GM20000 (cell line): Measurements from ENCODE around the gene GPR146.
A peak's percentile ranks its signal among the peaks of the same experiment; 100 is the strongest.
"Not testable (repeated sequence)": the region's sequence is repeated elsewhere in the genome, so short reads cannot be mapped to it uniquely, and the experiment has no call there.

Experiments used
- DNase-seq: peaks from one replicate; pipeline ENCODE4 v3.0.0; 2012; ENCODE audit warnings: low spot score
- TF ChIP-seq, protein P1 (sequence below): IDR thresholded peaks from 2 replicates; pipeline ENCODE4 v1.5.1; 2012; ENCODE audit warnings: mild to moderate bottlenecking, control low read depth; ENCODE audit errors: extremely low read depth, missing control alignments

Gene GPR146

DNA sequence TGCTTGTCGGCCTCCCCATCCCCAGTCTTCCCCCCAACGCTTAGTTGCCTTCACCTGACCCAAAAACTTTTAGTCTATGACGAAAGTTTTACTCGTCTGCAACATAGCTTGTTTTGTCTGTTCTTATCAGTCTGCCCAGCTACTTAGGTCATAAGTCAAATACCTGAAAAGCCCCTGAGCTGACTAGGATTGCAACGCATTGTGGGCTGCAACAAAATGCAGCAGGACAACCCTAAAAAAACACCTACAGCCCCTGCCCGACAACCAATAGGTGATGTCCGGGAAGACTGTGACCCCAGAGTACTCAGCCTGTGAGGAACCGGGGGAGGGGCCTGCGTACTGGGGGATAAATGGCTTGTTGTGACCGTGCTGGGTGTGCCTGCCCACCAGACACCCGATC is 24.3 kb downstream of the GPR146 start:
- TF ChIP-seq, protein P1, sequence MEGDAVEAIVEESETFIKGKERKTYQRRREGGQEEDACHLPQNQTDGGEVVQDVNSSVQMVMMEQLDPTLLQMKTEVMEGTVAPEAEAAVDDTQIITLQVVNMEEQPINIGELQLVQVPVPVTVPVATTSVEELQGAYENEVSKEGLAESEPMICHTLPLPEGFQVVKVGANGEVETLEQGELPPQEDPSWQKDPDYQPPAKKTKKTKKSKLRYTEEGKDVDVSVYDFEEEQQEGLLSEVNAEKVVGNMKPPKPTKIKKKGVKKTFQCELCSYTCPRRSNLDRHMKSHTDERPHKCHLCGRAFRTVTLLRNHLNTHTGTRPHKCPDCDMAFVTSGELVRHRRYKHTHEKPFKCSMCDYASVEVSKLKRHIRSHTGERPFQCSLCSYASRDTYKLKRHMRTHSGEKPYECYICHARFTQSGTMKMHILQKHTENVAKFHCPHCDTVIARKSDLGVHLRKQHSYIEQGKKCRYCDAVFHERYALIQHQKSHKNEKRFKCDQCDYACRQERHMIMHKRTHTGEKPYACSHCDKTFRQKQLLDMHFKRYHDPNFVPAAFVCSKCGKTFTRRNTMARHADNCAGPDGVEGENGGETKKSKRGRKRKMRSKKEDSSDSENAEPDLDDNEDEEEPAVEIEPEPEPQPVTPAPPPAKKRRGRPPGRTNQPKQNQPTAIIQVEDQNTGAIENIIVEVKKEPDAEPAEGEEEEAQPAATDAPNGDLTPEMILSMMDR = no peak
- no peak for DNase-seq

DNA sequence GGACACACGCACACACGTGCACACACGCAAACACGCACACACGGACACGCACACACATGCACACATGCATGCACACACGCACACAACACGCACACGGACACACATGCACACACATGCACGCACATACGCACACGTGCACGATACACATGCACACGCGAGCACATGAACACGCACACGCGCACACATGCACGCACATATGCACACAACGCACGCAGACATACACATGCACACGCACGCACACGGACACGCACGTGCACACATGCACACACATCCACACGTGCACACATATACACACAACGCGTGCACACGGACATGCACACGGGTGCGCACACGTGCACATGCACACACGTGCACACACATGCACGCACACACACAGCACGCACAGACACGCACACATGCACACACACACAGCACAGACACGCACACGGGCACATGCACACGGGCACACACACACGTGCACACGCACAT is 26.2 kb downstream of the GPR146 start:
- TF ChIP-seq, protein P1 = no peak
- no peak for DNase-seq

DNA sequence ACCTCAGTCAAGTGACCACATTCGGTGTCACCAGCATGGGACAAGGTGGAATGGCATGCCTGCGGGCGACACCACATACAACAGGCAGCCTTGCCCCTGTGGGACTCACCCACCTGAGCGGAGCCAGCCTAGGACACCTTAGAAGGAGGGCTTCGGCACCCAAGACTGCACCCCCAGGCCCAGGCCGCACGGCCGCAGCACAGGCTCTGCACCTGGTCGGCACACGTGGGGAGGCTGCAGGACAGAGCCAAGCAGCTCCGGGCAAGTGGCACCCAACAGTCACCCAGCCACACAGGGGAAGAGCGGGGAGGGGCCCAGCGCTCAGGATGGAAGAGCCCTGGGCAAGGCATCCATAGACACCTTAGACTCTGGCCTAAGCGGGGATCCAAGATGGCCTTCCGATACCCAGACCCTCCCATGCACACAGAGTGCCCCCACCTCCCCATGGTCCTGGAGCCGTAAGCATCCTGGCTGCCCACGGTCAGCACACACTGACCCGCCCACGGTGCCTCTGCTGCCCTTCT is 27.4 kb downstream of the GPR146 start:
- TF ChIP-seq, protein P1 = no peak
- DNase-seq = no peak

DNA sequence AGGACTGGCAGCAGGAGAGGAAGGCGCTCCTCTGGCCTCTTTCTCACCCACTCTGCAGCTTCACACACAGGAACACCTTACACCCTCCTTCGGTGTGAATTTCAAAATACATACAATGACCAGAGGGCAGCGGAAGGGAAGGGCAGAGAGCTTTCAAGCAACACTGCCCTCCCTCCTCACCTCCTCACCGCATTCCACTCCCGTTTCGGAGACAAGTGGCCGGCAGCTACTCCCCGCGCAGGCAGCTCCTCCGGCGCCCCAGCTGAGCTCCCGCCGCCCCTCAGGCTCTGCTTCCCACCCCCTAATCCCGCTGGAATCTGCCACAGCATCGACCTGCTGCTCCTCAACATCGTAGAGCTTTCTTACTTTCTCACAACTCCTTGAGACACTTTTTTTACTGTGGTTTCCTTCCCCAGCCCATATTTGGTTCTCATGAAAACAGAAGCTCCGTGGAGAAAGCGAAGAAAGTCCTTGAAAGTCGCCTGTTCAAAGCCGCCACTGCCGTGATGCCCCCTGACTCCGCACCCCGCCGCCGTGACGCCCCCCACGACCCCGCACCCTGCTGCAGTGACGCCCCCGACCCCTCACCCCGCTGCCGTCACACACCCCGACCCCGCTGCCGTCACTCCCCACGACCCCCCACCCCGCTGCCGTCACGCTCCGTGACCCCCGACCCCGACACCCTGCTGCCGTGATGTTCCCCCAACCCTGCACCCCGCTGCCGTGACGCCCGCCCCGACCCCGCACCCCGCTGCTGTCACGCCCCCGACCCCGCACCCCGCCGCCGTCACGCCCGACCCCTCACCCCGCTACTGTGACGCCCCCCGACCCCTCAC is 29.0 kb downstream of the GPR146 start:
- peak; percentile 66 for DNase-seq
- TF ChIP-seq, protein P1 = no peak

DNA sequence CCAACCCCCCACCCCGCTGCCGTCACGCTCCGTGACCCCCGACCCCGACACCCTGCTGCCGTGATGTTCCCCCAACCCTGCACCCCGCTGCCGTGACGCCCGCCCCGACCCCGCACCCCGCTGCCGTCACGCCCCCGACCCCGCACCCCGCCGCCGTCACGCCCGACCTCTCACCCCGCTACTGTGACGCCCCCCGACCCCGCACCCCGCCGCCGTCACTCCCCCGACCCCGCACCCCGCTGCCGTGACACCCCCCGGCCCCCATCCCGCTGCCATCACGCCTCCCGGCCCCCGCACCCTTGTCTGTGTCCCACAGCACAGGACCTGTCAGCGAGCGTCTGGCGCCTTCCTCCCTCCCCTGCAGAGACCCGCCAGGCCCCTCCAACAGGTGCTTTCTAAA is 29.7 kb downstream of the GPR146 start:
- not testable (repeated sequence) for DNase-seq

DNA sequence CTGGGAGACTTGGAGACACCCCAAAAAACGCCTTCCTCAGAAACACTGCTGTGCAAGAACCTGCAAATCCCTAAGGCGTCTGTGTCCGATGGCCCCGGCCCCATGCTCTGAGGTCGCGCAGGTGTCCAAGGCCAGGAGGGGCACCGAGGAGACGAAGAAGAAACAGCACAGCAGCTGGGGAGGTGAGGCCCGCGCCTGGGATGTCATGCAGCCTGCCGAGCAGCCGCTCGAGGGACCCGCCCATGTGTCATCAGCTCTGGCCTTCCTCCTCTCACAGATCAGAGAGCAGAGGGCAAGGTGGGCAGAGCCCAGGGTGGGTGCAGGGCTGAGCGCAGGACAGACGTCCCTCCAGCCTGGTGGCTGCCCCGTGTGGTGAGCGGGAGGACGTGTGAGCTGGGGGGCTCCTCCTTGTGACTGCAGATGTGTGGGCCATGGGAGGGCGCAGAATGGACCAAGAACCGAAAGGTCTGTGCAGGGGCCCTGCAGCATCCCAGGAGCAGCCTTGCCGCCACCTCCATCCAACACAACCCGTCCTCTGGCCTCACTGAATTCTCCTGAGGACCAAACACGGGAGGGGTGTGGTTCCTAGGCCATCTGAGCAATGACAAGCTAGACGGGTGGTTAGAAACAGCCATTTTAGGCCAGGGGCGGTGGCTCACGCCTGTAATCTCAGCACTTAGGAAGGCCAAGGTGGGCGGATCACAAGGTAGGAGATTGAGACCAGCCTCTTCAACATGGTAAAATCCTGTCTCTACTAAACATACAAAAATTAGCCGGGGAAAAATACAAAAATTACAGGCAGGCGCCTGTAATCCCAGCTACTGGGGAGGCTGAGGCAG is 30.5 kb downstream of the GPR146 start:
- TF ChIP-seq, protein P1 = no peak
- no peak for DNase-seq

DNA sequence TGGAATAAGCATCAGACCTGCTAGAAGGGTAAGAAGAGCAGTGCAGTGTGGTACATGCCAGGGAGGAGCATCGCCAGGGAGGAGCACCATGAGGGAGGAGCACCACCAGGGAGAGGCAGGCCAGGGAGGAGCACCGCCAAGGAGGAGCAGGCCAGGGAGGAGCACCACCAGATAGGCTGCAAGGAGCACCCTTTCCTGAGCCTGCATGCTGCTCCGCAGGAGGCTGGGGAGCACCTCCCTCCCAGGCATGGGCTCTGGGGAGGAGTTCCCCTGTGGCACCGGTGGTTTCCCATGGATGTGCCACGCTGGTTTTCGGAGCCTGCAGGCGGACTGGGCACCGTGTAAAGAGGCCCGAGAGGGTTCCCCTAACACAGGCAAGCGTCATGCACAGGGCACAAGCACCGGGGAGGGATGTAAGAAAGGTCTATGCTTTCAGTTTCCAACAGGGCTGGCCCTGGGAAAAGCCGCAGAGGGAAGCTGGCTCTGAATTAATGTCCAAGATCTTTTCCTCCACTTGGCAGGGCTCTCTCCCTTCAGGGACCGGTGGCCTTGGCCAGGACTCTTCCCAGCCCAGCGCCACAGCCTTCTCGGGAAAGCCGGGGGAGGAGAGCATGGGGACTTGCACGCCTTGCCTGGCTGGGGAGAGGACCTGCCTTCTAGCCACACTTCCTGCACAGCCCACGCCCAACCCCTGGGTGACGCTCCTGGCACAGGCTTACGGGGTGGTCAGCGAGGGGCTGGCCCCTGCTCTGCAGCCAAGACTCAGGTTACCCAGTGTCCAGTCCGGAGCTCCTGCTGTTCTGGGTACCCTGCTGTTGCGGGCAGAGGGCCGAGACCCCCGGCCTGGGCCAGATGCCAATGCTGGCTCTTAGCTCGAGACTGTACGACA is 32.1 kb downstream of the GPR146 start:
- TF ChIP-seq, protein P1 = no peak

More for the DNA sequence above, 32.1 kb downstream of the GPR146 start:
- DNase-seq = no peak
